WTC11 (cell line): ENCODE results near the gene ETDA. TPM values are rescaled to one million over a fixed set of nuclear protein-coding genes. Genes with fewer than 3 reads are reported as not detected.
"Not testable (repeated sequence)": the region's sequence is repeated elsewhere in the genome, so short reads cannot be mapped to it uniquely, and the experiment has no call there.

ENCODE experiments used
- ATAC-seq: fragments of 200-7000 bp; cut with Tn5 transposase; 2 replicates; pipeline ENCODE4 v1.10.0; 2021; ENCODE audit warnings: mild to moderate bottlenecking, moderate library complexity
- CTCF ChIA-PET: fragments of 300-600 bp; sonication (Branson Sonifier 250); formaldehyde crosslinking; loops from one replicate; lab custom pipeline; 2021; ENCODE audit warnings: antibody characterized with exemption; lab: Charles Lee
- POLR2A ChIA-PET: fragments of 350-600 bp; sonication (Branson Sonifier 250); formaldehyde crosslinking; loops from one replicate; lab custom pipeline; 2021; ENCODE audit warnings: antibody characterized with exemption; lab: Charles Lee
- DNase-seq: peaks from one replicate; pipeline ENCODE4 v3.0.0; 2021; ENCODE audit warnings: low spot score
- H3K27ac Mint-ChIP-seq: 2 replicates; pipeline ENCODE4 v1.8.0; 2021; ENCODE audit warnings: mixed read lengths
- H3K27me3 Mint-ChIP-seq: 2 replicates; pipeline ENCODE4 v1.8.0; 2021; ENCODE audit warnings: low read depth, mild to moderate bottlenecking, moderate library complexity, mixed read lengths
- H3K36me3 Mint-ChIP-seq: 2 replicates; pipeline ENCODE4 v1.8.0; 2021; ENCODE audit warnings: mixed read lengths
- H3K4me1 Mint-ChIP-seq: 2 replicates; pipeline ENCODE4 v1.8.0; 2022; ENCODE audit warnings: mixed read lengths
- H3K4me3 Mint-ChIP-seq: 2 replicates; pipeline ENCODE4 v1.8.0; 2021; ENCODE audit warnings: mild to moderate bottlenecking, moderate library complexity, mixed read lengths
- H3K9me3 Mint-ChIP-seq: 2 replicates; pipeline ENCODE4 v1.8.0; 2021; ENCODE audit warnings: mixed read lengths
- ATF6 ChIP-seq: sonication (generic); formaldehyde crosslinking; IDR thresholded peaks from 2 replicates; pipeline ENCODE4 v1.8.1; 2023; ENCODE audit warnings: mild to moderate bottlenecking, missing genetic modification reagents
- CDX4 ChIP-seq: fragments of 250-450 bp; sonication (Bioruptor Pico); IDR thresholded peaks from 2 replicates; pipeline ENCODE4 v1.9.0; 2021; ENCODE audit warnings: moderate library complexity, mild to moderate bottlenecking, inconsistent platforms, borderline replicate concordance
- E2F5 ChIP-seq: sonication (generic); formaldehyde crosslinking; IDR thresholded peaks from 2 replicates; pipeline ENCODE4 v1.8.1; 2022; ENCODE audit warnings: mild to moderate bottlenecking, moderate library complexity, missing genetic modification reagents
- ELF4 ChIP-seq: sonication (generic); formaldehyde crosslinking; IDR thresholded peaks from 2 replicates; pipeline ENCODE4 v1.8.1; 2022; ENCODE audit warnings: low read depth, mild to moderate bottlenecking, moderate library complexity, missing genetic modification reagents
- GABPB1 ChIP-seq: sonication (generic); formaldehyde crosslinking; IDR thresholded peaks from 2 replicates; pipeline ENCODE4 v1.8.1; 2023; ENCODE audit warnings: mild to moderate bottlenecking, missing genetic modification reagents
- IRF2 ChIP-seq: sonication (generic); formaldehyde crosslinking; IDR thresholded peaks from 2 replicates; pipeline ENCODE4 v1.8.0; 2022; ENCODE audit warnings: low read depth, missing genetic modification reagents, borderline replicate concordance
- MLX ChIP-seq: sonication (generic); formaldehyde crosslinking; IDR thresholded peaks from 2 replicates; pipeline ENCODE4 v1.8.1; 2023; ENCODE audit warnings: mild to moderate bottlenecking, missing genetic modification reagents, moderate library complexity
- NR3C1 ChIP-seq: sonication (generic); formaldehyde crosslinking; conservative IDR thresholded peaks from 2 replicates; pipeline ENCODE4 v1.8.1; 2023; ENCODE audit warnings: low read depth, mild to moderate bottlenecking, missing genetic modification reagents
- PREB ChIP-seq: sonication (generic); formaldehyde crosslinking; IDR thresholded peaks from 2 replicates; pipeline ENCODE4 v1.8.1; 2022; ENCODE audit warnings: mild to moderate bottlenecking, missing genetic modification reagents, moderate library complexity, borderline replicate concordance
- RORB ChIP-seq: fragments of 250-450 bp; sonication (Bioruptor Pico); IDR thresholded peaks from 2 replicates; pipeline ENCODE4 v1.9.0; 2021; ENCODE audit warnings: mild to moderate bottlenecking
- USF1 ChIP-seq: sonication (generic); formaldehyde crosslinking; IDR thresholded peaks from 2 replicates; pipeline ENCODE4 v1.8.0; 2022; ENCODE audit warnings: mild to moderate bottlenecking, missing genetic modification reagents
- USF2 ChIP-seq: sonication (generic); formaldehyde crosslinking; IDR thresholded peaks from 2 replicates; pipeline ENCODE4 v1.8.1; 2023; ENCODE audit warnings: mild to moderate bottlenecking, missing genetic modification reagents, moderate library complexity
- ZBTB21 ChIP-seq: sonication (generic); formaldehyde crosslinking; IDR thresholded peaks from 2 replicates; pipeline ENCODE4 v1.8.1; 2023; ENCODE audit warnings: mild to moderate bottlenecking, missing genetic modification reagents, borderline replicate concordance
- ZMAT4 ChIP-seq: fragments of 250-450 bp; sonication (Bioruptor Pico); IDR thresholded peaks from 2 replicates; pipeline ENCODE4 v1.9.0; 2021; ENCODE audit warnings: mild to moderate bottlenecking
- ZNF121 ChIP-seq: sonication (generic); formaldehyde crosslinking; IDR thresholded peaks from 2 replicates; pipeline ENCODE4 v1.8.0; 2023; ENCODE audit warnings: missing genetic modification reagents
- ZNF512 ChIP-seq: sonication (generic); formaldehyde crosslinking; IDR thresholded peaks from 2 replicates; pipeline ENCODE4 v1.8.1; 2022; ENCODE audit warnings: missing genetic modification reagents, borderline replicate concordance
- total RNA-seq: library from RNA; stranded (reverse); gene quantifications from 3 replicates; pipeline ENCODE4 v1.2.3, GENCODE V29; 2021

ETDA gene
- total RNA-seq, 1 experiment from 2014 or later, result not detected

- Mint-ChIP-seq H3K4me3 (no peak overlapping the region), H3K27me3 (peaks cover 9% of the 10 kb centered on the region; the same call in 1 of the 2 replicates), H3K4me1 (no peaks in the 10 kb centered on the region), H3K36me3 (peaks cover 2% of the 10 kb centered on the region; the same call in 1 of the 2 replicates), H3K27ac (no peak overlapping the region), H3K9me3 (peaks cover 6% of the 10 kb centered on the region; the same call in 1 of the 2 replicates)
- no peak for TF ChIP-seq E2F5
- no peak for TF ChIP-seq ATF6 (CRISPR knock-in tag)
- TF ChIP-seq NR3C1 (CRISPR knock-in tag), result no peak
- TF ChIP-seq ELF4 (CRISPR knock-in tag), result no peak
- TF ChIP-seq IRF2 (CRISPR knock-in tag), result no peak
- no peak for TF ChIP-seq GABPB1 (CRISPR knock-in tag)
- no peak for ATAC-seq
- ChIA-PET CTCF (no interaction called here), POLR2A (no interaction called here)
- no peak for DNase-seq
Measured at GRCh38 chrX:135257469-135257868, 5.6 kb downstream of the ETDA start.

GRCh38 chrX:135260976-135261375 is 9.1 kb downstream of the ETDA start:
- H3K4me3 Mint-ChIP-seq, POLR2A ChIA-PET, CTCF ChIA-PET, H3K27ac Mint-ChIP-seq, ATAC-seq, H3K36me3 Mint-ChIP-seq, H3K4me1 Mint-ChIP-seq, DNase-seq, H3K27me3 Mint-ChIP-seq: not testable (repeated sequence)
- peaks cover 17% of the 10 kb centered on the region for H3K9me3 Mint-ChIP-seq

- H3K4me3 Mint-ChIP-seq, ATAC-seq, H3K4me1 Mint-ChIP-seq, H3K27me3 Mint-ChIP-seq, CTCF ChIA-PET, DNase-seq, POLR2A ChIA-PET, H3K36me3 Mint-ChIP-seq, H3K27ac Mint-ChIP-seq: not testable (repeated sequence)
- H3K9me3 Mint-ChIP-seq, result peaks cover 21% of the 10 kb centered on the region
Measured at GRCh38 chrX:135263376-135263775, 11.5 kb downstream of the ETDA start.

GRCh38 chrX:135264206-135264605 is 12.3 kb downstream of the ETDA start:
- Mint-ChIP-seq H3K4me3 (no peak overlapping the region), H3K4me1 (no peaks in the 10 kb centered on the region), H3K27ac (no peak overlapping the region), H3K27me3 (peaks cover 9% of the 10 kb centered on the region; the same call in 1 of the 2 replicates), H3K36me3 (peaks cover 12% of the 10 kb centered on the region; the same call in 1 of the 2 replicates), H3K9me3 (peaks cover 28% of the 10 kb centered on the region)
- ChIA-PET POLR2A (no interaction called here), CTCF (no interaction called here)
- DNase-seq, result no peak
- no peak for ATAC-seq
- TF ChIP-seq ZMAT4 (CRISPR knock-in tag) (no peak), USF2 (CRISPR knock-in tag) (no peak), ZNF512 (no peak), ZNF121 (CRISPR knock-in tag) (no peak), PREB (CRISPR knock-in tag) (no peak), ZBTB21 (CRISPR knock-in tag) (no peak), CDX4 (CRISPR knock-in tag) (no peak), MLX (CRISPR knock-in tag) (no peak), USF1 (CRISPR knock-in tag) (no peak), RORB (no peak)
